ENCODE measurements around the gene IPMK. TPM values are rescaled to one million over a fixed set of nuclear protein-coding genes. Genes with fewer than 3 reads are reported as not detected.
A peak's percentile ranks its signal among the peaks of the same experiment; 100 is the strongest.

The IPMK gene
- polyA plus RNA-seq (ENCODE audit: insufficient read length), result 7.7 TPM
- long read RNA-seq, donor 1, full-length matches to known transcripts, result 2 of 2 reads
- long read RNA-seq, donor 1, partial matches to known transcripts, result 0 of 2 reads
- long read RNA-seq, donor 1, other reads (novel, unspliced or antisense), result 0 of 2 reads
- long read RNA-seq, donor 2, full-length matches to known transcripts, result 4 of 4 reads
- long read RNA-seq, donor 2, partial matches to known transcripts, result 0 of 4 reads
- long read RNA-seq, donor 2, other reads (novel, unspliced or antisense), result 0 of 4 reads
- long read RNA-seq, donor 3, full-length matches to known transcripts, result 1 of 1 reads
- long read RNA-seq, donor 3, partial matches to known transcripts, result 0 of 1 reads
- long read RNA-seq, donor 3, other reads (novel, unspliced or antisense), result 0 of 1 reads
- long read RNA-seq, donor 4, result 0 reads
- long read RNA-seq, donor 5, full-length matches to known transcripts, result 4 of 4 reads
- long read RNA-seq, donor 5, partial matches to known transcripts, result 0 of 4 reads
- long read RNA-seq, donor 5, other reads (novel, unspliced or antisense), result 0 of 4 reads
- long read RNA-seq, donor 6, full-length matches to known transcripts, result 3 of 3 reads
- long read RNA-seq, donor 6, partial matches to known transcripts, result 0 of 3 reads
- long read RNA-seq, donor 6, other reads (novel, unspliced or antisense), result 0 of 3 reads
- long read RNA-seq, donor 7, full-length matches to known transcripts, result 4 of 4 reads
- long read RNA-seq, donor 7, partial matches to known transcripts, result 0 of 4 reads
- long read RNA-seq, donor 7, other reads (novel, unspliced or antisense), result 0 of 4 reads
- long read RNA-seq, donor 8, full-length matches to known transcripts, result 1 of 1 reads
- long read RNA-seq, donor 8, partial matches to known transcripts, result 0 of 1 reads
- long read RNA-seq, donor 8, other reads (novel, unspliced or antisense), result 0 of 1 reads

DNA sequence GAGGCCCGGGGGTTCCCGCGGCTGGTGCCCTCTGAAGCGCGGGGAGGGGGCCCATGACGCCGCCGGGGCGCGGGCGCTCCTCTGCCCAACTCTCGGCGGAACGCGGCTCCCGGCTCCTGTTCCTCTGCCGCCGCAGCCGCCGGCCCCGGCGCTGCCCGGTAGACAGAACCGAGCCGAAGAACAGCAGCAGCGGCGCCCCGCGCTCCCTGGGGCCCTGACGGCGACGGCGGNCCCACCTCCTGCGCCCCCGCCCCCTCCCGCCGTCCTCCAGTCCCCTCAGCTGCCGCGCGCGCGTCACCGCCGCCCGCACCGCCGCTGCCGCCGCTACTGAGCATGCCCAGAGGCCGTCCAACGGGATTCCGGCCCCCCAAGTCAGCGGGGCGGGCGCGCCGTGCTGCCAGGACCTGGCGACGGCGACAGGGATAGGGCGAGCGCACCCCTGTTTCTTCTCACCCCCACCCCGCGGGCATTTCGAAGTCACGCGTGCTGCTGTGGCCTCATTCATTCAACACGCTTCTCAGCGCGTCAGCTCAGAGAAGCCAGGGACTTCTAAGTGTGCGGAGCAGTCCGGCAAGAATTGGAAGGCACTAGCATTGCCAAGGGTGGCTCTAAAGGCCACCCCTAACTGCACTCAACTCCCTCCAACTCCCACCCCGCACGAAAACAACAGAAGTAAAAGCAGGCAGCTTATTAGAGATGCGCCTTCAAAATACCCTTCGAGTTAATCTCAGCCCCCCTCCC is at the start of gene IPMK:
Gene IPMK, minus strand, starts transcription at position 182 of the 741 bp plus-strand sequence. CDS start 283 bp downstream, outside the sequence.
- peak; percentile 84 for DNase-seq

DNA sequence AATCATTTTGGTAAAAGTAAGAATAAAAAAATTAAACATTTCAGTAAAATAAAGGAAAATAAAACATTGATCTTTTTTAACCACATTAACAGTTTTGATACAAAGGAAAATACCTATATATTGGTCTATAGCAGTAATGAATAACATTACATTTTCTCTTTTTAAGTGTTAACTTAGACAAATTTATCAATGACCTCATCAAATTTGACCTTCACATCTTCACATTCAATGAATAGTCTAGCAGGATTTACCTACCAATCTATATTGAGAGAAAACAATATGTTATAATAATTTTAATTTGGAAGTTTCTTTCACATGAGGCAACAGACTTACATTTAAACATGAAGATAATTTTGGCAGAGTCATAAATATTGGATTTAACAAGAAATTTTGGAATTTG is 49.2 kb upstream of the IPMK start:
- no peak for DNase-seq

DNA sequence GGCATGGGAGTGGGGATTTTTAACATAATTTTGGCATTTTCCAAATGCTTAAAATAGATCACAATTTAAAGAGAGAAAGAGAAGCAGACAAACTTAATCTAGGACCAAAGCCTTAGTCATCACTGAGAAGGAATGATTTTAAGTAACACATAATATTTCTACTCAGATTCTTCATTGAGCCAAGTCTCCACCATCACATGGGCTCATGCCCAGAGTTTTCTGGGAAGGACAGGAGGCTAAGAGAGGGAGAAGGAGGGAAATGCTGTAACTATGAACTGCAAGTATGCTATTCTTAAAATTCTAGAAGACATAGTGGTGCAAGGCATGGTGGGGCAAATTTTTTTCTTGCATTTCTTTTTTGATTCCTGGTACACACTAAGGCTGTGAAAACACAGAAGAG is 43.3 kb upstream of the IPMK start:
- DNase-seq, result no peak

DNA sequence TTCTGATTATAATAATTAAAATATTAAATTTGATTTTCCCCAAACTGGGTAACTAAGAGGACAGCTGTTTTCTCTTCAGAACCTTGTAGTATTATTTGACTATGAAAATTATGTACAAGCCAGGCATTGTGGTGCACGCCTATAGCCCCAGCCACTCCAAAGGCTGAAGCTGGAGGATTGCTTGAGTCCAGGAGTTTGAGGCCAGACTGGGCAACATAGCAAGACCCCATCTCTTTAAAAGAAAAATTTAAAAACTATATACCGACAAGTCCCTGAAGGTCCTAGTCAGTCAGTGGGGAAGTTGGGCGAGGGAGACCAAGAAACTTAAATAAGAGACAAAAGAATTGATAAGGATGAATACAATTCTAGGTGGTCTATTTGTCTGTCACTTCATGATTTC is 40.0 kb upstream of the IPMK start:
- DNase-seq, result no peak

DNA sequence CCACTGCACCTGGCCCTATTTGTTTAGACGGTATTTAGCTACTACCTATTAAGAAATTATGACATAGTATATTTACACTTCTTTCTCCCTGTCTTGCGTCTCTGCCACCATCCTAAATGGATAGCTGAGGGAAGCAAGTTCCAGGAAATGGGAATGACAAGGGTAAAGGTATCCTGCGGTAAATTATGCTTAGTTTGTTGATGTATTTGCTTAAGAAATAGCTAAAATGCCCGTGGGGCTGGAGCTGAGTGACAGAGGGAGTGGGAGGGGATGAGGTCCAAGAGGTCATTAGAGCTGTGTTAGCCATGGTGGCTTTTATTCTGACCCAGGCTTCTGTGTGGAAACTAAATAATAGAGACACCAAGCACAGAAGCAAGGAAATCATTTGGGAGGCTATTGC is 38.1 kb upstream of the IPMK start:
- no peak for DNase-seq

DNA sequence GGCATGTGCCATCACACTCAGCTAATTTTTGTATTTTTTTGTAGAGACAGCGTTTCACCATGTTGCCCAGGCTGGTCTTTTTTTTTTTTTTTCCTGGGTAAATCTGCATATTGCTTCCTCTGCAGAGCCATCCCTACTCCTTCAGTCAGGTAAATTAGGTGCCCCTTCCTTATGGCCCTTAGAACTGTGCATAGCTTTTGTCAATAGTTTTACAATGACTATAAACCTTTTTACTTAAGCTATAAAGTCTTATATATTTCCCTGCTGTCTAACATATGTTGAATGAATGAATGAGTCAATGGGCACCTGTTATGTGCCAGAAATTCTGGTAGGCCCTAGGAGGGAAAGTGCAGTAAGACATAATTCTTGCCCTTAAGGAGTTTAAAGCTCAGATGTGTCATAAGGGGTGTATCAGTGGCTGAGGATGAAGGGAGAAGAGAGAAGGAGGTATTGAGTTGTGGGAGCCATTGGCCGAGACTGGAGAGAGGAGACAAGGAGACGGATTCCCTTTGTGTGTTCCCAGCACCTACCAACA is 36.5 kb upstream of the IPMK start:
- DNase-seq, result no peak

DNA sequence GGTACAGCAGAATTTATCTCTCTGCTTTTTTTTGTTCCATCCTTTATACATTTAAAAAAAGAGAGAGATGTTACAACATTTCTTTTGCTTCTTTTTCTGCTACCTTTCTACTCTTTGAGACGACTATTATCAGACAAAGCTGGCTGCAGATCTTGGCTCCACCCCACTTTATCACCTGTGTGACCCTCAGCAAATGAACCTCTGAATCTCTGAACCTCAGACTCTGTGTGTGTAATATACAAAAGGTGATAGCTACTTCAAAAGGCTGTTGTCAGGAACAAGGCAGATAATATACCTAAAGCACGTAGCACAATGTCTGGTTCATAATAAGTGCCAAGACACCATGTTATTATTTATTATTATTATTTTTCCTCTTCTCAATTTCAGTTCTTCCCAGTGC is 34.6 kb upstream of the IPMK start:
- no peak for DNase-seq

DNA sequence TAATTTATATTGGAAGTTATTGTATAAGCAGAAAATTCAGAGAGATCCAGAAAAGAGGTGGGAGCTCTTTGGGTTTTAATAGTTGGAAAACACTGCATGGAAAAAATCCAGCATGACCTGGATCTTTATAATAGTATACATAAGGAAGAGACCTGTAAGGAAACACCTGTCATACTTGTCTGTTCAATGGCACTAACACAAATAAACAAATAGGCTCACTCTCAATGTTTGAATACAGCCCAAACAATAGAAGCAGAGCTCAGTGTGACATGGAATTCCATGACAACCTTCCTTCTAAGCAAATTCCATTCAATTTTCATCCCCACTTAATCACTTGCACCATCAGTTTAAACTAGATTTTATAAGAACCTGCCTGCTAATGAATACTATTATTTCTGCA is 33.0 kb upstream of the IPMK start:
- no peak for DNase-seq

DNA sequence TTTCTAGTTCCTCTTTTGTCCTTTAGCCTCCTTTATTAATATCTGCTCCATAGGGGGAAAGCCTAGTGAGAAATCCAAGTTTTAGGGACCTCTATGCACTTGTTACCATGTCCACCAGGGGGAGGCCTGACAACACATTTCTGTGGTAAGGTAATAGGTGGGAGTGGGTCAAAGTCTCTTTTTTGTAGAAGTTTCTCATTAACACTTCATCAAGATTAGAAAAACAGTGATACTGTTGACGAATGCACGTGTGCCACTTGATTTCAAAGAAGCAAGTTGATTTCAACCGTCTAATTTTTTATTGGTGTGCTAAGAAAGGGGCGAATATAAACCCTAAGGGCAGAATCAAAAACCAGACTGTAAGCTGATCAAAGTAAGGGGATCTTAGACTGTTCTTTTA is 31.9 kb upstream of the IPMK start:
- peak; percentile 44 for DNase-seq

DNA sequence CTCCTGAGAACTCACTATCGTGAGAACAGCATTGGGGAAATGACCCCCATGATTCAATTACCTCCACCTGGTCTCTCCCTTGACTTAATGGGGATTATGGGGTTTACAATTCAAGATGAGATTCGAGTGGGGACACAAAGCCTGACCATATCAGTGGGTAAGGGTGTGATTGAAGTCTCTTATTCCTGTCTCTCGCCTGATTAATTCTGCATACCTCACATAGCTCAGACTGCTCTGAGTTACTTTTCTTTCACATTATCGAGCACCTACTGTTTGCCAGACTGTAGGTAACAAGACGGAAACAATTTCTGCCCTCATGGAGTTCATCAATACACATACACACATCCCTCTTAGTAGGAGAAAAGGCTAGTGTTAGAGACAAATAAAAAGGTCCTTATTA is 26.3 kb upstream of the IPMK start:
- DNase-seq, result no peak

DNA sequence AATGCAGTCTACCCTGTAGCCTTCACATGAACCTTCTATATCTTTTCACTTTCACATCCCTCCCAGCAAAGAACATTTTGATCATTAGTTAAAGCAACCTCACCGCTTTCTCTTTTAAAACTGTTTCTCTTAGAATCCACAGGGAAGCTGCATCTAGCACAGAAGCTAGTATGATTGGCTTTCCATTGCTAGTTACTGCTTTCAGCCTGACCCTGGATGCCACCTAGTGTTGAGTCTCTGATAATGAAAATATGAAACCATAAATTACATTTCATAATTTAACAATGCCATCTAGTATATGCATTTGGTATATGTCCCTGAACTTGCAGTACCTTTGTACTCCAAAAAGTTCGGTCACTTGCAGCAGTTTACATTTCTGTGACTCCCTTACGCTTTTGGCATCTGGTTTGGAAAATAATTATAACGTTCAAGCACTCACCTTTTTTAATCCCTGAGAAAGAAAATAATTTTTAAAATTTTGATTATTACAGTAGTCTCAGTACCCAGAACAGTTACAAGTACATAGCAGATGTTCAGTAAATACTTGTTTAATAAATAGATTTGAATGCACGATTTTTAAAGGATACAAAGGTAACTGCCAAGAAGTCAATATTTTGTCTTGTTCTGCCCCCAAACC is 24.0 kb upstream of the IPMK start:
- peak; percentile 15 for DNase-seq

DNA sequence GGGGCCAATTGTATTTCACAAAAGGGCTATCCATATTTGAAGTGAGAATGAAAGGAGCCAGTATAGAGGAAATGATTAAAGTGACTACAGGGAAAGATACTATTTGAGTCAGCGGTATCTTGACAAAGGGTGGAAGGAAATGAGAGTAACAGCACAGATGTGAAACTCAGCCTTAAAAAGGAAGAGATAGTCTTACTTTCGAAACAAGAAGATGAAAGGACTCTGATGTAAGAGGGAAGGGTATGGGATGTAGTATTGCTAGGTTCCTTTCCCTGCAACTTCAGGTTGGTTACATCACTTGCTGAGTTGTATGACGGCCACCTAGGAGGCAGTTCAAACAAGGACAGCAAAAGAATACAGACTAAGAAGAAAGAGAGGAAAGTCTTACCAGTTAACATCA is 14.9 kb upstream of the IPMK start:
- DNase-seq, result no peak

DNA sequence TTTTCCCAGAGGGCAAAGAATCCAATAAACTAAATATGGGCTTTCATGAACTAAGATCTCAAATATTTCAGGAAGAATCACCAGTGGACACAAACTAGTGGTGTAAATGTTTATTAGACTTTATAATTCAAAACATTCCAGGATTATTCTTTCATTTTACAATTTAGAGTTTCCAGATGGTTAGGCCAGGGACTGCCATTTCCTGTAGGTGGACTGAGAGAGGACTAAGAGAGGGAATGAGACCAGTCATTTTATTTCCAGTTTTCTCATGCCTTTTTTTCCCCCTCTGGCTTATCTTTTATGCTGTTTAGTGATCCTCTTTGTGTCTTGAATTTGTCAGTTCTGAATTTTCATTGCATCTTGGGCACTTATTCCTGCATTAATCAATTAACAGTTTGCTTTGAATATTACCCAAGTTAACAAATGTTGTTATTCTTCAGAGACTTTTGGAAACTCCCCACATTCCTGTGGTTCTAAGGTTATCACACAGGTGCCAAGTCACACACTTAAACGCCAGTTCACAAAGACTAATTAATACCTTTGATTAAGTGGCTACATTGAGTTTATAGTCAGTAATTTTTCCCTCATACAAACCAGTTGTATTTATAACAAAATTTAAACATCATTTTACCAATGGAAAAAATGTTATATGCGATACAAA is 13.5 kb upstream of the IPMK start:
- no peak for DNase-seq

DNA sequence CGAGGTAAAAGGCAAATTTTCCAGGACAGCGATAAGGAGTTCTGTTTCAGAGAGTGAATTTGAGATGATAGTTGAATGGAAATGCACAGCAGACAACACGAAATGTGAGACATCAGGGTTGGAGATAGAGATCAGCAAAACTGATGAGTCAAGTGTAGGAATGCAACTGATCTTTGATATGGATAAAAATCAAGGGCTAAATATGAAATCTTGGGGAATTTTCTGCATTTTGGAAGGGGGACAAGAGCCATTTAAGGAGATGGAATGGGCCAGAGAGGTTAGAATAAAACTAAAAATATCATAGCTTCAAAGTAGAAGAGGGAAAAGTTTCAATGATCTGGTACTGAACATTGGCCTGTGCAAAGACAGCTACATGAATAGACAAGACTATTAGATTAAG is 12.8 kb upstream of the IPMK start:
- no peak for DNase-seq

DNA sequence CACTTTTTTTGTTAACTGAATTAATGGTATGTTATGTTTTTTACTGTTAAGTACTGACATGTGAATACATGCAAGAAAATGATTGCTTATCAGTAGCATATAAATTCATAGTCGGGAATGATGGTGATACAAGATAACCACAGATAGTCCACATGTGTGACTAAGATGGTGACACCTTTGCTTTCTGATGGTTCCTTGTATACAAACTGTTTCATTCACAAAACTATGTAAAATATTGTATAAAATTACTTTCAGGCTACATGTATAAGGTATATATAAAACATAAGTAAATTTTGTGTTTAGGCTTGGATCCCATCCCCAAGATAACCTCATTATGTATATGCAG is 11.2 kb upstream of the IPMK start:
- no peak for DNase-seq

DNA sequence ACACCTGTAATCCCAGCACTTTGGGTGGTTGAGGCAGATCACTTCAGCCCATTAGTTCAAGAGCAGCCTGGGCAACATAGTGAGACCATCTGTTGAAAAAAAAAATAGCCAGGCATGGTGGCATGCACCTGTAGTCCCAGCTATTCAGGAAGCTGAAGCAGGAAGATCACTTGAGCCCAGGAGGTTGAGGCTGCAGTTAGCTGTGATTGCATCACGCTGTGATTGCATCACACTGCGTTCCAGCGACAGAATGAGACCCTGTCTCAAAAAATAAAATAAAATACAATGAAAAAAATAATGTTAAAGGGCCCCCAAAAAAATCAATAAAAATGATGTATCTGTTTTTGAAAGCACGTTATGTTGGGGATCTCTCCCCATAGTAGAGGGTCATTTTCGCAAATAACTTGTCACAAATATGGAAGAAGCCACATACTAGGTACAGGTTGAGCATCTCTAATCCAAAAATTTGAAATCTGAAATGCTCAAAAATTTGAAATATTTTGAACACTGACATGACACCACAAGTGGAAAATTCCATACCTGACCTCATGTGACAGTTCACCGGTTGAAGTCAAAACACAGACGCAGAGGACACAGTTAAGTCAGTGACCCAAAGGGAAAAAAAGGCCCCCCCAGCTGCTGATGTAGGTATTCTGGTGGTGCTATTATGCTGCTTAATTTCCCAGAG is 10.7 kb upstream of the IPMK start:
- no peak for DNase-seq

DNA sequence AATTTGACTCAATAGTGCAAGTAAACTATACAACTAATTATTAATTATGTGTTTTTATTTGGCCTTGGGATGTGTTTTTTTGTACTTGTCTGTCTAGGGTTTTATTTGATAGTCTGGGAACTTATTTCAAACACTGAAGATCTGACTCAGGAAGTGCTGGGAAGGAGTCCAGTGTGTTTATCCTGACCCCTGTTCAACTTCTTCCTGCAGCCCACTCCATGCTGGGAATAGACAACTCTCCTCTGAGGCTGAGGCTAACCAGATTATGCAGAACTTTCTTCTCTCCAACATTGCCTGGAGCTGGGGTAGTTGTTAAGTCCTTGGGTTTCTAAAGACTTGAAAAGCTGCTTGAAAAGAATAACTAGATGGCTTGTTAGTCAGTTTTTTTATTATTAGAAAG is 8.2 kb upstream of the IPMK start:
- no peak for DNase-seq

DNA sequence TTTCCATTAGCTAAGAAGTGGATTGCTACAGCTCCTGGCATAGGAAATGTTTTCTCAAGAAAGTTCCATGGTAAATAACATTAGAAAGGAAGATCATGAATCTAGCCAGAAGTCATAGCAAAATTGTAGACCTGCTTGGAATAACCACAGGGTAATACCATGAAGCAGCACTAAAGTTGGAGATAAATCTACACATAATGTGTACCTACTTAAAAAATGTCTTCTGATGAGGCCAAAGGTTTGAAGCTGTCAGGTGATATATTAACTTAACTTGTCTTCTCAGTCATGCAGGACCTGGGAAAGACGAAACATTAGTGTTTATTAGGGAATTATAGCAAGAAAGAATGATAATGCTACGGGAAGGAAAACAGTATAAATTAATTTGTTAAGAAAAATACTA is 7.6 kb upstream of the IPMK start:
- DNase-seq, result no peak

DNA sequence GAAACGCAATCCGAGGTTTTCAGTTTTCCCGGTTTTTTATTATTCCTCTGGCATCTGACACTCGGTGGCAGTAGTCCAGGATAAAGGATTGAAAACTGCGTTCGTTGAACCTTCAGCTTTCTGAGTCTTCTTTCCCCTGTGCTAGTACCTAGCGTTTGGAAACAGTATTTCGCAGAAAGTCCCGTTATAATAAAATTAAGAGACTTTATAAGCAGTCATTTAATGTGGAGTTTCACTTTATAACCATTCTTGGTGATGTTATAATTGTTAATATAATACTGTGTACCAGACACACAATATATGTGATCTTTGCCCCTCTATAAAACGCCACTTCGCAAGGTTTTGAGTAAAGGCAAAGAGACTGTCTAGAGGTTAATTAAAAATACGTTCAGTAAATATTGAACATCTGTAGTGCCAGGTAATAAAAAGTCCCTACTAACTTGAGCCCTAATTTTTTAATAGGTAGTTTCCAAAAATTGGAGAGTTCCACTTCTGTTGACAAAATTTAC is 2.1 kb upstream of the IPMK start:
- no peak for DNase-seq
